HL-60 (cell line): ENCODE data around the gene SCNN1G.
"Not testable (repeated sequence)": the region's sequence is repeated elsewhere in the genome, so short reads cannot be mapped to it uniquely, and the experiment has no call there.

Experiments used
- DNase-seq, 2 experiments: peaks; one replicate each; pipeline ENCODE4 v3.0.0-alpha.2; 2010 to 2020; ENCODE audit warnings: low read depth in 1 of 2, low spot score in 1 of 2
- H3K27ac ChIP-seq: fragments of 250-450 bp; sonication (Bioruptor Pico); replicated peaks from 2 replicates; pipeline ENCODE4 v1.5.1; 2020; ENCODE audit warnings: mild to moderate bottlenecking, moderate library complexity
- H3K27me3 ChIP-seq: fragments of 250-450 bp; sonication (Bioruptor Pico); 2 replicates; pipeline ENCODE4 v1.5.1; 2021; ENCODE audit warnings: mild to moderate bottlenecking, moderate library complexity; ENCODE audit not compliant: insufficient read depth, poor library complexity, severe bottlenecking
- H3K4me3 ChIP-seq: replicated peaks from 2 replicates; pipeline ENCODE4 v1.5.1; 2011; ENCODE audit warnings: mild to moderate bottlenecking, control low read depth, low read length; ENCODE audit not compliant: insufficient read depth
- GABPA ChIP-seq: IDR thresholded peaks from 2 replicates; pipeline ENCODE4 v1.6.1; 2012; ENCODE audit warnings: low read depth
- POLR2AphosphoS5 ChIP-seq: IDR thresholded peaks from 2 replicates; pipeline ENCODE4 v1.6.1; 2012; ENCODE audit warnings: low read depth
- SPI1 ChIP-seq: IDR thresholded peaks from 2 replicates; pipeline ENCODE4 v1.6.1; 2012; ENCODE audit warnings: low read depth, mild to moderate bottlenecking, borderline replicate concordance
- TF ChIP-seq, protein P1 (sequence below): IDR thresholded peaks from one replicate; pipeline ENCODE4 v1.5.1; 2011; ENCODE audit warnings: low read length, control low read depth, inconsistent platforms; ENCODE audit not compliant: insufficient read depth
- TF ChIP-seq, protein P2 (sequence below): IDR thresholded peaks from 2 replicates; pipeline ENCODE4 v1.6.1; 2012; ENCODE audit warnings: low read depth; ENCODE audit not compliant: insufficient replicate concordance

Gene SCNN1G

DNA sequence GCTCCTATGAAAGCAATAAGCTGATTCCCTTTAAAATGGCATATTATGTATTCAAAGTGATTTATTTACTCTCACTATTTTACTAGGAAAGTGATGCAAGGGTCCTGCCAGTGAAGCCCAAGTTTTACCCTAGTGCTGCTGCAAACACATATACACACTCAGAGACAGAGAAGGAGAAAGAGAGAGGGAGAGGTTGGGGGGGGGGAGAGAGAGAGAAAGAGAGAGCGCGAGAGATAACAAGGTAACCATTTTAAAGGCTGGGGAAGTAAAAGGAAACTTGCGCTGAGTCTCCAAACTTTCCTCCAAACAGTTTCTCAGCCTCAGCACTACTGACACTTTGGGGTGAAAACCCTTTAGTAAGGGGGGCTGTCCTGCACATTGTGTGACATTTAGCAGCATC is 39.2 kb upstream of the SCNN1G start:
- TF ChIP-seq, protein P1, sequence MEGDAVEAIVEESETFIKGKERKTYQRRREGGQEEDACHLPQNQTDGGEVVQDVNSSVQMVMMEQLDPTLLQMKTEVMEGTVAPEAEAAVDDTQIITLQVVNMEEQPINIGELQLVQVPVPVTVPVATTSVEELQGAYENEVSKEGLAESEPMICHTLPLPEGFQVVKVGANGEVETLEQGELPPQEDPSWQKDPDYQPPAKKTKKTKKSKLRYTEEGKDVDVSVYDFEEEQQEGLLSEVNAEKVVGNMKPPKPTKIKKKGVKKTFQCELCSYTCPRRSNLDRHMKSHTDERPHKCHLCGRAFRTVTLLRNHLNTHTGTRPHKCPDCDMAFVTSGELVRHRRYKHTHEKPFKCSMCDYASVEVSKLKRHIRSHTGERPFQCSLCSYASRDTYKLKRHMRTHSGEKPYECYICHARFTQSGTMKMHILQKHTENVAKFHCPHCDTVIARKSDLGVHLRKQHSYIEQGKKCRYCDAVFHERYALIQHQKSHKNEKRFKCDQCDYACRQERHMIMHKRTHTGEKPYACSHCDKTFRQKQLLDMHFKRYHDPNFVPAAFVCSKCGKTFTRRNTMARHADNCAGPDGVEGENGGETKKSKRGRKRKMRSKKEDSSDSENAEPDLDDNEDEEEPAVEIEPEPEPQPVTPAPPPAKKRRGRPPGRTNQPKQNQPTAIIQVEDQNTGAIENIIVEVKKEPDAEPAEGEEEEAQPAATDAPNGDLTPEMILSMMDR: no peak
- TF ChIP-seq POLR2AphosphoS5: no peak
- TF ChIP-seq SPI1: no peak
- no peak for TF ChIP-seq GABPA
- TF ChIP-seq, protein P2, sequence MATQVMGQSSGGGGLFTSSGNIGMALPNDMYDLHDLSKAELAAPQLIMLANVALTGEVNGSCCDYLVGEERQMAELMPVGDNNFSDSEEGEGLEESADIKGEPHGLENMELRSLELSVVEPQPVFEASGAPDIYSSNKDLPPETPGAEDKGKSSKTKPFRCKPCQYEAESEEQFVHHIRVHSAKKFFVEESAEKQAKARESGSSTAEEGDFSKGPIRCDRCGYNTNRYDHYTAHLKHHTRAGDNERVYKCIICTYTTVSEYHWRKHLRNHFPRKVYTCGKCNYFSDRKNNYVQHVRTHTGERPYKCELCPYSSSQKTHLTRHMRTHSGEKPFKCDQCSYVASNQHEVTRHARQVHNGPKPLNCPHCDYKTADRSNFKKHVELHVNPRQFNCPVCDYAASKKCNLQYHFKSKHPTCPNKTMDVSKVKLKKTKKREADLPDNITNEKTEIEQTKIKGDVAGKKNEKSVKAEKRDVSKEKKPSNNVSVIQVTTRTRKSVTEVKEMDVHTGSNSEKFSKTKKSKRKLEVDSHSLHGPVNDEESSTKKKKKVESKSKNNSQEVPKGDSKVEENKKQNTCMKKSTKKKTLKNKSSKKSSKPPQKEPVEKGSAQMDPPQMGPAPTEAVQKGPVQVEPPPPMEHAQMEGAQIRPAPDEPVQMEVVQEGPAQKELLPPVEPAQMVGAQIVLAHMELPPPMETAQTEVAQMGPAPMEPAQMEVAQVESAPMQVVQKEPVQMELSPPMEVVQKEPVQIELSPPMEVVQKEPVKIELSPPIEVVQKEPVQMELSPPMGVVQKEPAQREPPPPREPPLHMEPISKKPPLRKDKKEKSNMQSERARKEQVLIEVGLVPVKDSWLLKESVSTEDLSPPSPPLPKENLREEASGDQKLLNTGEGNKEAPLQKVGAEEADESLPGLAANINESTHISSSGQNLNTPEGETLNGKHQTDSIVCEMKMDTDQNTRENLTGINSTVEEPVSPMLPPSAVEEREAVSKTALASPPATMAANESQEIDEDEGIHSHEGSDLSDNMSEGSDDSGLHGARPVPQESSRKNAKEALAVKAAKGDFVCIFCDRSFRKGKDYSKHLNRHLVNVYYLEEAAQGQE: no peak
- no peaks in the 10 kb centered on the region for H3K27me3 ChIP-seq
- no peak overlapping the region for H3K27ac ChIP-seq
- DNase-seq: no peak
- H3K4me3 ChIP-seq: no peak overlapping the region

DNA sequence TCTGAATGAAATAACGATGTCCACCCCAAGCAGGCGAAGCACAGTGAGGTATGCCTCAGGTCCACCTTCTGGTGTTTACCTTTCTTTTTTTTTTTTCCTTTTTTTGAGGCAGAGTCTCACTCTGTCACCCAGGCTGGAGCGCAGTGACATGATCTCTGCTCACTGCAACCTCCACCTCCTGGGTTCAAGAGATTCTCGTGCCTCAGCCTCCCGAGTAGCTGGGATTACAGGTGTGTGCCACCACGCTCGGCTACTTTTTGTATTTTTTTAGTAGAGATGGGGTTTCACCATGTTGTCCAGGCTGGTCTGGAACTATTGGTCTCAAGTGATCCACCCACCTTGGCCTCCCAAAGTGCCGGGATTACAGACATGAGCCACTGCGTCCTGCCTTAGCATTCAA is 38.2 kb upstream of the SCNN1G start:
- H3K4me3 ChIP-seq, H3K27me3 ChIP-seq, H3K27ac ChIP-seq, DNase-seq: not testable (repeated sequence)

DNA sequence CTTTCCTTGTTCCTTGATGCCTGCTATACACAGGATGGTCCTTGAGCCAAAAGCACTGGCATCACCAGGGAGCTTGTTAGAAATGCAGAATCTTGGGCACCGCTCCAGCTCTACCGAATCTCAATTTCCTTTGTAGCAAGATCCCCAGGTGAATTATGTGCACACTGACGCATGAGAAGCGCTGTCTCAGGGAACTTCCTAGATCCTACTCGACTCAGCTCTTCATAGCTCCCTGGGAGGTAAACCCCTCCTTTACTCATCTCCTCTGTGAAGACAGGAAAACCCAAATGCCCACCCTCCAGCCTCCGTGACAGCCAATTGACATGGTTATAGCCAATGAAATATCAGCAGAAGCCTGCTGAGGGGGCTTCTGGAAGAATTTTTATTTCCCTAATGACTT is 37.4 kb upstream of the SCNN1G start:
- no peak overlapping the region for H3K4me3 ChIP-seq
- TF ChIP-seq, protein P1: no peak
- TF ChIP-seq POLR2AphosphoS5 (no peak), GABPA (no peak), SPI1 (no peak)
- TF ChIP-seq, protein P2: no peak
- no peak overlapping the region for H3K27ac ChIP-seq
- no peak for DNase-seq
- no peaks in the 10 kb centered on the region for H3K27me3 ChIP-seq

DNA sequence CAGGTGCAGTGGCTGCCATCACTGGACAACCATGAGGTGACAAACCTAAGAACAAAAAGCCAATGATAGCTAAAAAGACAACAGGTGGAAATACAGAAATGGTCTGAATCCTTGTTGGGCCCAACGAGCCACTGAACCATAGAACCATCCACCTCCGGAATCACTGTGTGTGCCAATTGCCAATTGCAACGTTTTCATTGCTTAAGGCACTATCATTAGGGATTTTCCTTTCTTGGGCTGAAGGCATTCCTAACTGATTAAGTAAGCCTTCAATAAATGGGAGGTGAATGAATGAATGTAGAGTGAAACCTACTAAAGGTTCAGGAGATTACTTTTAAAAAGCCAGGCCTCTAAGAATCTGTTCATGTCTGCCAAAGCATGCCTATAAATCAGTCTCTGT is 36.9 kb upstream of the SCNN1G start:
- Histone ChIP-seq H3K4me3 (no peak overlapping the region), H3K27me3 (no peaks in the 10 kb centered on the region), H3K27ac (no peak overlapping the region)
- DNase-seq: no peak
- TF ChIP-seq, protein P1: no peak
